ENCODE data around the gene SLX4IP.

The SLX4IP gene

GRCh38 chr20:10478205-10478604 lies 43.1 kb downstream of the SLX4IP start:
- Mint-ChIP-seq H3K27ac (no peak overlapping the region), H3K9me3 (no peaks in the 10 kb centered on the region), H3K36me3 (ENCODE audit: insufficient read depth) (no peaks in the 10 kb centered on the region), H3K4me1 (ENCODE audit: low read depth in 2 of 2) (peaks cover 11 to 12% of the 10 kb centered on the region in 2 donors), H3K4me3 (no peak overlapping the region), H3K27me3 (no peaks in the 10 kb centered on the region)
- DNase-seq, result no peak
- ATAC-seq (replicated peaks), result no peak

DNA sequence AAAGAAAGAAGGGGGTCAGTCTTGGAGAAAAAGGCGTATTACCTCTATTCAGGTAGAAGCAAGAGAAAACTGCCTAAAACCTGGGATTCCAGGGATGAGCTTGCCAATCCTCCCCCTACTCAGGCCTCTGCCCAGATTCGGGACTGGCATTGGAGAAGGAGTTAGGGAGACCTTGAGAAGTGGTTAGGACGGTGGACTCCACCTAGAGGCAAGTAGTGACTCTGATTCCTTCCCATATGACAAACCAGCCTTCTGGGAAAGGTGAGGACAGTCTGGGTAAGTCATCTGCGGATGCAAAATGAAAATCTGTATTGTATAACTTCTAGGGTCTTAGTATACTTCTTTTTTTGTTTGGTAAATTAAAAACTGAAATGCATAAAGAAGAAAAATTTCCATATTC lies 43.8 kb downstream of the SLX4IP start:
- peaks cover 11 to 12% of the 10 kb centered on the region in 2 donors for H3K4me1 Mint-ChIP-seq (ENCODE audit: low read depth in 2 of 2)
- ATAC-seq (replicated peaks), result no peak
- H3K9me3 Mint-ChIP-seq, result no peaks in the 10 kb centered on the region
- H3K27me3 Mint-ChIP-seq, result no peaks in the 10 kb centered on the region
- no peak for DNase-seq
- no peak overlapping the region for H3K4me3 Mint-ChIP-seq
- no peaks in the 10 kb centered on the region for H3K36me3 Mint-ChIP-seq (ENCODE audit: insufficient read depth)
- no peak overlapping the region for H3K27ac Mint-ChIP-seq

- Mint-ChIP-seq H3K27me3 (no peaks in the 10 kb centered on the region), H3K27ac (no peak overlapping the region), H3K4me3 (no peak overlapping the region), H3K9me3 (no peaks in the 10 kb centered on the region), H3K36me3 (ENCODE audit: insufficient read depth) (no peaks in the 10 kb centered on the region), H3K4me1 (ENCODE audit: low read depth in 2 of 2) (peaks cover 0 to 2% of the 10 kb centered on the region in 2 donors)
- no peak for ATAC-seq (replicated peaks)
- no peak for DNase-seq
Observed at GRCh38 chr20:10481676-10482075, 46.6 kb downstream of the SLX4IP start.

GRCh38 chr20:10483691-10484090 lies 48.6 kb downstream of the SLX4IP start:
- H3K9me3 Mint-ChIP-seq, result no peaks in the 10 kb centered on the region
- no peak for ATAC-seq (replicated peaks)
- peaks cover 0 to 2% of the 10 kb centered on the region in 2 donors for H3K4me1 Mint-ChIP-seq (ENCODE audit: low read depth in 2 of 2)
- no peak overlapping the region for H3K4me3 Mint-ChIP-seq
- H3K27ac Mint-ChIP-seq, result no peak overlapping the region
- no peaks in the 10 kb centered on the region for H3K27me3 Mint-ChIP-seq
- DNase-seq, result no peak
- no peaks in the 10 kb centered on the region for H3K36me3 Mint-ChIP-seq (ENCODE audit: insufficient read depth)

DNA sequence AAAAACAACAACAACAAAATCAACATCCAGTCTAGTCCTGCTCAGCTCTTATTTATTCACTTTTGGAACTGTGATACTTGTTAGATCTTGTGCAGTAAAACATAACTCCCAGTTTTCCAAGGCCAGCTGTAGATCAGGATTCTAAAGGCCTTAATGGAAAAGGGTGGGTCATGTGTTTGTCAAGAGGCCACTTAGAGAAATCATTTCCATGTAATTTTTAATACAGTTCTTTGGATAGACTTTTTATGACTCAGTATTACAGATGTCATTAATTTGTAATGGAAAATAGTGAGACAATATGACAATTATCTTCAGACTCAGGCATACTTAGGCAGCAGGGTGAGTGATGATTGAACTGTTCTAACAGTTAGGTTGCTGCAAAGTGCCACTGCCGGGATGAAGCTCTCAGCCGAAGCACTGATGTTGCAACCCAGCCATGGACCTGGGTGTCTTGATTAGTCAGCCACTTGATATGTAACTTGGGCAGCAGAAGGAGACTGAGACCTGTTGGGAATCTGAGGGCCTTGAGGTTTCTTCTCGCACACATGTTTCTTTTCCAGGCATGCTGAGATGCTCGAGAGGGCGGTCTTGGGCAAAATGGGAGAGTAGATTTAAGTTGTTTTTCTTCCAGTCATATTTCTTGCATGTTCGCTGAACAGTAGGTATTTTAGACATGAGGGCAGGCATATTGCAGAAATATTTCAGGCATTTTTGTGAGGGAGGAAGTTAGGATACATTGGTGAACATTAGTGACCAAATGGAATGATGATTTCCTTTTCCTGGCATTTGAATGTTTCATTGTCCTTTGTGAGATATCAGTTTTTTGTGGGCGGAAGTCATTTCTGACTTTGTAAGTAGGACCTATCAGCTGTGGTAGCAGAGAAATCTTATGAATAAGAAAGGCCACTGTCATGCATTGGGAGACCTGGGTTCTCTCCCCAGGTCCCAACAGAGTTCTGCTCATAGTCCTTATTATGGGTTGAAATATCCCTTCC lies 52.3 kb downstream of the SLX4IP start:
- Mint-ChIP-seq H3K9me3 (no peaks in the 10 kb centered on the region), H3K4me3 (no peak overlapping the region), H3K27me3 (no peaks in the 10 kb centered on the region), H3K27ac (no peak overlapping the region), H3K36me3 (ENCODE audit: insufficient read depth) (no peaks in the 10 kb centered on the region), H3K4me1 (ENCODE audit: low read depth in 2 of 2) (peaks cover 9 to 20% of the 10 kb centered on the region in 2 donors)
- DNase-seq (no peak), ATAC-seq (replicated peaks) (no peak)

- Mint-ChIP-seq H3K4me1 (ENCODE audit: low read depth in 2 of 2) (peaks cover 9 to 20% of the 10 kb centered on the region in 2 donors), H3K36me3 (ENCODE audit: insufficient read depth) (no peaks in the 10 kb centered on the region), H3K27ac (no peak overlapping the region), H3K9me3 (no peaks in the 10 kb centered on the region), H3K4me3 (no peak overlapping the region), H3K27me3 (no peaks in the 10 kb centered on the region)
- peak; percentile 27 for ATAC-seq (replicated peaks)
- no peak for DNase-seq
Observed at GRCh38 chr20:10488534-10488933, 53.4 kb downstream of the SLX4IP start.

DNA sequence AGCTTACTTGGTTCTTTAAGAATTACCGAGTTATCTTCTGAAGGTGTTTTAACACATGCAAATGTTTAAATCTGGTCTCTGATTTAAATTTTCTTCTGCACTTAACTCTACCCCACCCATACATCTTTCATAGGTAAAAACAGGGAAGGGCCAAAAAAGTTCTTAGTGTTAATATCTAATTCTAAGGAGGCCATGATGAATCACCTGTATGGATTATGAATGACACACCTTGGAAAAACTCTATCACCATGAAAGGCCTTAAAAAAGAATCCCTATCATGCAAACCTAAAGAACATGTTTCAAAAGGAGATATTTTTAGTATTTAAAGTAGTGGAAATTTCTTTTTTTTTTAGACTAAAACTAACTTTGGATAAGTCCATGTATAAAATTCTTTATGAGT lies 54.7 kb downstream of the SLX4IP start:
- Mint-ChIP-seq H3K27me3 (no peaks in the 10 kb centered on the region), H3K4me3 (no peak overlapping the region), H3K36me3 (ENCODE audit: insufficient read depth) (no peaks in the 10 kb centered on the region), H3K4me1 (ENCODE audit: low read depth in 2 of 2) (peaks cover 12 to 24% of the 10 kb centered on the region in 2 donors), H3K27ac (peak overlapping the region in 1 of 2 donors; percentile 44), H3K9me3 (no peaks in the 10 kb centered on the region)
- ATAC-seq (replicated peaks) (no peak), DNase-seq (no peak)

- no peaks in the 10 kb centered on the region for H3K27me3 Mint-ChIP-seq
- peak overlapping the region in 1 of 2 donors; percentile 30 for H3K27ac Mint-ChIP-seq
- H3K9me3 Mint-ChIP-seq, result no peaks in the 10 kb centered on the region
- no peak overlapping the region for H3K4me3 Mint-ChIP-seq
- peaks cover 14 to 26% of the 10 kb centered on the region in 2 donors for H3K4me1 Mint-ChIP-seq (ENCODE audit: low read depth in 2 of 2)
- ATAC-seq (replicated peaks) (no peak), DNase-seq (no peak)
- H3K36me3 Mint-ChIP-seq (ENCODE audit: insufficient read depth), result no peaks in the 10 kb centered on the region
Observed at GRCh38 chr20:10490257-10490656, 55.2 kb downstream of the SLX4IP start.

- Mint-ChIP-seq H3K27ac (peak overlapping the region in 1 of 2 donors; percentile 30), H3K27me3 (no peaks in the 10 kb centered on the region), H3K4me1 (ENCODE audit: low read depth in 2 of 2) (peaks cover 15 to 29% of the 10 kb centered on the region in 2 donors), H3K9me3 (no peaks in the 10 kb centered on the region), H3K4me3 (no peak overlapping the region), H3K36me3 (ENCODE audit: insufficient read depth) (no peaks in the 10 kb centered on the region)
- DNase-seq, result no peak
- no peak for ATAC-seq (replicated peaks)
Observed at GRCh38 chr20:10490706-10491105, 55.6 kb downstream of the SLX4IP start.

DNA sequence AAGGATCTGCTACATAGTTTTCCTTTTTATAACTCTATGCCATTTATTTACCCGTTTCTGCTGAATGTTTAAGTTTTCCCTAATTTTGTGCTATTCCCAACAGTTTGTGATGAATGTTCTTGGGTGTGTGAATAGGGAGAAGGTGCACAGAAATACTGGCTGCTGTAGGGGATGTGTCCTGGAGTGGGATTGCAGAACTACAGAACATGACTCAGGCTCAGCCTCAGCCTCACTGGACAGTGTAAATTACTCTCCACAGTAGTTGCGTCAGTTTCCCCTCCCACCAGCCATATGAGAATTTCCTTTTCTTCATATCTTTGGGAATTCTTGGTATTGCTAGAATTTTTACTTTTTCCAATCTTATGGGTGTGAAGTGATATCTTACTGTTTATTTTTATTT lies 57.0 kb downstream of the SLX4IP start:
- no peaks in the 10 kb centered on the region for H3K27me3 Mint-ChIP-seq
- H3K9me3 Mint-ChIP-seq, result no peaks in the 10 kb centered on the region
- ATAC-seq (replicated peaks) (no peak), DNase-seq (no peak)
- peak overlapping the region in 1 of 2 donors; percentile 75 for H3K27ac Mint-ChIP-seq
- H3K4me3 Mint-ChIP-seq, result no peak overlapping the region
- H3K36me3 Mint-ChIP-seq (ENCODE audit: insufficient read depth), result no peaks in the 10 kb centered on the region
- peaks cover 18 to 37% of the 10 kb centered on the region in 2 donors for H3K4me1 Mint-ChIP-seq (ENCODE audit: low read depth in 2 of 2)

- DNase-seq, result no peak
- Mint-ChIP-seq H3K27me3 (no peaks in the 10 kb centered on the region), H3K36me3 (ENCODE audit: insufficient read depth) (no peaks in the 10 kb centered on the region), H3K27ac (no peak overlapping the region), H3K4me1 (ENCODE audit: low read depth in 2 of 2) (peaks cover 16 to 37% of the 10 kb centered on the region in 2 donors), H3K4me3 (no peak overlapping the region), H3K9me3 (no peaks in the 10 kb centered on the region)
- ATAC-seq (replicated peaks), result no peak
Observed at GRCh38 chr20:10492844-10493243, 57.7 kb downstream of the SLX4IP start.

DNA sequence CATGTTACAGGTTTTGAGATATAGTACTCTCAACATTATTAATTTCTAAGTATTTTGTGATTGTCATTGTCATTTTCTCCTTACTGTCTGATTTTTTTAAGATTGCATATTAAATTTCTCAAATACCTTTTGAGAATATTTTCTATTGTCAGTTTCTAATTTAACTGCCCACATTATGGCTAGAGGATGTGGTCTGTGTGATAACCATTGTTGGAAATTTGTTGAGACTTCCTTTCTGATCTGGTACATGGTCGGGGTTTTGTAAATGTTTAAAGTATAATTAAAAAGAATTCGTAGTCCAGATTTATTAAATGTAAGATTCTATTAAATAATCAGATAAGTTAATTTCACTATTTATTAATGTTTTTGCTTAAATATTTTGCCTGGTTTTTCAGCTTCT lies 60.1 kb downstream of the SLX4IP start:
- H3K36me3 Mint-ChIP-seq (ENCODE audit: insufficient read depth), result no peaks in the 10 kb centered on the region
- H3K4me1 Mint-ChIP-seq (ENCODE audit: low read depth in 2 of 2), result peaks cover 21 to 37% of the 10 kb centered on the region in 2 donors
- peak overlapping the region in 1 of 2 donors; percentile 56 for H3K4me3 Mint-ChIP-seq
- DNase-seq, result no peak
- H3K27ac Mint-ChIP-seq, result no peak overlapping the region
- no peaks in the 10 kb centered on the region for H3K27me3 Mint-ChIP-seq
- H3K9me3 Mint-ChIP-seq, result no peaks in the 10 kb centered on the region
- ATAC-seq (replicated peaks), result no peak

GRCh38 chr20:10496465-10496864 lies 61.4 kb downstream of the SLX4IP start:
- no peak for DNase-seq
- no peaks in the 10 kb centered on the region for H3K9me3 Mint-ChIP-seq
- peaks cover 17 to 36% of the 10 kb centered on the region in 2 donors for H3K4me1 Mint-ChIP-seq (ENCODE audit: low read depth in 2 of 2)
- H3K27me3 Mint-ChIP-seq, result no peaks in the 10 kb centered on the region
- ATAC-seq (replicated peaks), result no peak
- no peaks in the 10 kb centered on the region for H3K36me3 Mint-ChIP-seq (ENCODE audit: insufficient read depth)
- H3K4me3 Mint-ChIP-seq, result no peak overlapping the region
- H3K27ac Mint-ChIP-seq, result peak overlapping the region in 1 of 2 donors; percentile 39

DNA sequence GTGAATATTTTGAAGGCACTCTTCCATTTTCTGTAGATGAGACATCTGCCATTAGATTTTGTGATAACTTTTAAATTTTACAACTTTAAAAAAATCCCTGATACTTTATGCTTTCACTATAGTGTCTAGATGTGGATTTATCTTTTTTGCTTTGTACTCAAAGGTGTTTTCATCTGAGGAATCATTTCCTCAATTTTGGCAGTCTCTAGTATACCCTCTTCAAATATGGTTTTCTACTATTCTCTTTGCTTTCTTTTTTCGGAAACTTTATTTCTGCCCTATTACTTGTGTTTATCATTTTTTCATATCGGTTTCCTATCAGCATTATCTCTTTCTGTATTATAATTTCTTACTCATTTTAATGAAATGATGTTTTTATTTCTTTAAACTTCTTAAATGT lies 62.2 kb downstream of the SLX4IP start:
- ATAC-seq (replicated peaks) (no peak), DNase-seq (no peak)
- Mint-ChIP-seq H3K27me3 (no peaks in the 10 kb centered on the region), H3K27ac (peak overlapping the region in 1 of 2 donors; percentile 26), H3K36me3 (ENCODE audit: insufficient read depth) (no peaks in the 10 kb centered on the region), H3K9me3 (no peaks in the 10 kb centered on the region), H3K4me1 (ENCODE audit: low read depth in 2 of 2) (peaks cover 21 to 41% of the 10 kb centered on the region in 2 donors), H3K4me3 (no peak overlapping the region)

All from effector memory CD8-positive, alpha-beta T cell (primary cell).